PC-9 (cell line): ENCODE data around the gene PLPP3.

Experiments
- EZH2 ChIP-seq: fragments of 200-600 bp; sonication (generic); IDR thresholded peaks from 2 replicates; pipeline ENCODE4 v1.8.0; 2017; ENCODE audit warnings: antibody characterized with exemption, low read depth
- TF ChIP-seq, protein P1 (sequence below): fragments of 200-600 bp; sonication (generic); conservative IDR thresholded peaks from 2 replicates; pipeline ENCODE4 v1.6.1; 2017; ENCODE audit warnings: mixed run types, antibody characterized with exemption, mild to moderate bottlenecking, moderate library complexity

- TF ChIP-seq, protein P1, sequence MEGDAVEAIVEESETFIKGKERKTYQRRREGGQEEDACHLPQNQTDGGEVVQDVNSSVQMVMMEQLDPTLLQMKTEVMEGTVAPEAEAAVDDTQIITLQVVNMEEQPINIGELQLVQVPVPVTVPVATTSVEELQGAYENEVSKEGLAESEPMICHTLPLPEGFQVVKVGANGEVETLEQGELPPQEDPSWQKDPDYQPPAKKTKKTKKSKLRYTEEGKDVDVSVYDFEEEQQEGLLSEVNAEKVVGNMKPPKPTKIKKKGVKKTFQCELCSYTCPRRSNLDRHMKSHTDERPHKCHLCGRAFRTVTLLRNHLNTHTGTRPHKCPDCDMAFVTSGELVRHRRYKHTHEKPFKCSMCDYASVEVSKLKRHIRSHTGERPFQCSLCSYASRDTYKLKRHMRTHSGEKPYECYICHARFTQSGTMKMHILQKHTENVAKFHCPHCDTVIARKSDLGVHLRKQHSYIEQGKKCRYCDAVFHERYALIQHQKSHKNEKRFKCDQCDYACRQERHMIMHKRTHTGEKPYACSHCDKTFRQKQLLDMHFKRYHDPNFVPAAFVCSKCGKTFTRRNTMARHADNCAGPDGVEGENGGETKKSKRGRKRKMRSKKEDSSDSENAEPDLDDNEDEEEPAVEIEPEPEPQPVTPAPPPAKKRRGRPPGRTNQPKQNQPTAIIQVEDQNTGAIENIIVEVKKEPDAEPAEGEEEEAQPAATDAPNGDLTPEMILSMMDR = peak; percentile 65
- TF ChIP-seq EZH2 = no peak
These were observed at the start of gene PLPP3 for GRCh38 chr1:56578963-56579875.
